ENCODE data around the gene ALK.

ALK gene

GRCh38 chr2:29936020-29936419, 14.6 kb upstream of the ALK start:
- no peak overlapping the region for H3K9ac ChIP-seq (ENCODE audit: low read length)
- H3K9me3 ChIP-seq (ENCODE audit: insufficient read depth, low read length), result no peaks in the 10 kb centered on the region
- H3K27ac ChIP-seq (ENCODE audit: low read length), result no peak overlapping the region
- H3K4me3 ChIP-seq (ENCODE audit: low read length), result no peak overlapping the region
- TF ChIP-seq CTCF (IDR thresholded peaks at IDR 0.05; ENCODE audit: low read depth, low read length), result no peak
- TF ChIP-seq EZH2phosphoT487 (IDR thresholded peaks at IDR 0.05; ENCODE audit: low read depth), result no peak
- H3K4me1 ChIP-seq (ENCODE audit: low read length), result no peaks in the 10 kb centered on the region
- H2AFZ ChIP-seq (ENCODE audit: low read depth, low read length), result no peak overlapping the region
- no peaks in the 10 kb centered on the region for H4K20me1 ChIP-seq (ENCODE audit: insufficient read depth, low read length)
- H3K79me2 ChIP-seq (ENCODE audit: low read length), result no peaks in the 10 kb centered on the region
- H3K36me3 ChIP-seq (replicated peaks; ENCODE audit: low read depth, low read length), result no peaks in the 10 kb centered on the region
- peaks cover 41% of the 10 kb centered on the region for H3K27me3 ChIP-seq (ENCODE audit: low read depth, low read length)
- no peak overlapping the region for H3K4me2 ChIP-seq (ENCODE audit: low read length)

- Histone ChIP-seq H2AFZ (ENCODE audit: low read depth, low read length) (no peak overlapping the region), H3K4me1 (ENCODE audit: low read length) (no peaks in the 10 kb centered on the region), H3K27ac (ENCODE audit: low read length) (no peak overlapping the region), H4K20me1 (ENCODE audit: insufficient read depth, low read length) (no peaks in the 10 kb centered on the region), H3K9ac (ENCODE audit: low read length) (no peak overlapping the region), H3K4me2 (ENCODE audit: low read length) (no peak overlapping the region), H3K27me3 (ENCODE audit: low read depth, low read length) (peaks cover 37% of the 10 kb centered on the region), H3K79me2 (ENCODE audit: low read length) (no peaks in the 10 kb centered on the region), H3K4me3 (ENCODE audit: low read length) (no peak overlapping the region), H3K36me3 (replicated peaks; ENCODE audit: low read depth, low read length) (no peaks in the 10 kb centered on the region), H3K9me3 (ENCODE audit: insufficient read depth, low read length) (no peaks in the 10 kb centered on the region)
- TF ChIP-seq EZH2phosphoT487 (IDR thresholded peaks at IDR 0.05; ENCODE audit: low read depth) (no peak), CTCF (IDR thresholded peaks at IDR 0.05; ENCODE audit: low read depth, low read length) (no peak)
Observed at GRCh38 chr2:29931818-29932217, 10.4 kb upstream of the ALK start.

- H3K4me3 ChIP-seq (ENCODE audit: low read length), result no peak overlapping the region
- H3K9me3 ChIP-seq (ENCODE audit: insufficient read depth, low read length), result no peaks in the 10 kb centered on the region
- no peak overlapping the region for H2AFZ ChIP-seq (ENCODE audit: low read depth, low read length)
- TF ChIP-seq CTCF (IDR thresholded peaks at IDR 0.05; ENCODE audit: low read depth, low read length) (peak; percentile 91), EZH2phosphoT487 (IDR thresholded peaks at IDR 0.05; ENCODE audit: low read depth) (no peak)
- no peak overlapping the region for H3K9ac ChIP-seq (ENCODE audit: low read length)
- H3K27ac ChIP-seq (ENCODE audit: low read length), result no peak overlapping the region
- H3K36me3 ChIP-seq (replicated peaks; ENCODE audit: low read depth, low read length), result no peaks in the 10 kb centered on the region
- H4K20me1 ChIP-seq (ENCODE audit: insufficient read depth, low read length), result no peaks in the 10 kb centered on the region
- no peak overlapping the region for H3K4me2 ChIP-seq (ENCODE audit: low read length)
- H3K4me1 ChIP-seq (ENCODE audit: low read length), result no peaks in the 10 kb centered on the region
- H3K79me2 ChIP-seq (ENCODE audit: low read length), result no peaks in the 10 kb centered on the region
- H3K27me3 ChIP-seq (ENCODE audit: low read depth, low read length), result peaks cover 12% of the 10 kb centered on the region; the same call in 1 of the 2 replicates
Observed at GRCh38 chr2:29923110-29923721, 1.8 kb upstream of the ALK start.

- H3K36me3 ChIP-seq (replicated peaks; ENCODE audit: low read depth, low read length), result no peaks in the 10 kb centered on the region
- H3K27me3 ChIP-seq (ENCODE audit: low read depth, low read length), result peaks cover 10% of the 10 kb centered on the region; the same call in 1 of the 2 replicates
- no peak overlapping the region for H3K4me3 ChIP-seq (ENCODE audit: low read length)
- TF ChIP-seq CTCF (IDR thresholded peaks at IDR 0.05; ENCODE audit: low read depth, low read length), result no peak
- TF ChIP-seq EZH2phosphoT487 (IDR thresholded peaks at IDR 0.05; ENCODE audit: low read depth), result no peak
- H3K79me2 ChIP-seq (ENCODE audit: low read length), result no peaks in the 10 kb centered on the region
- no peak overlapping the region for H2AFZ ChIP-seq (ENCODE audit: low read depth, low read length)
- no peak overlapping the region for H3K27ac ChIP-seq (ENCODE audit: low read length)
- no peaks in the 10 kb centered on the region for H4K20me1 ChIP-seq (ENCODE audit: insufficient read depth, low read length)
- no peak overlapping the region for H3K9ac ChIP-seq (ENCODE audit: low read length)
- no peak overlapping the region for H3K4me2 ChIP-seq (ENCODE audit: low read length)
- H3K9me3 ChIP-seq (ENCODE audit: insufficient read depth, low read length), result no peaks in the 10 kb centered on the region
- H3K4me1 ChIP-seq (ENCODE audit: low read length), result no peaks in the 10 kb centered on the region
Observed at GRCh38 chr2:29922605-29923004, 1.2 kb upstream of the ALK start.
